Tibial nerve (tissue), 4 donors: ENCODE measurements around the gene MYRIP. TPM values are rescaled to one million over a fixed set of nuclear protein-coding genes. Genes with fewer than 3 reads are reported as not detected.
A peak's percentile ranks its signal among the peaks of the same experiment; 100 is the strongest.

ENCODE experiments used
- DNase-seq, 2 donors: peaks; one replicate each; pipeline ENCODE4 v3.0.0-alpha.2; 2019; ENCODE audit warnings: low spot score in 2 of 2
- H3K27ac ChIP-seq, 4 donors: fragments of 200-600 bp; sonication (generic) in 3 of 4; one replicate each; pipeline ENCODE4 v1.5.1; 2017 to 2019; ENCODE audit warnings: mild to moderate bottlenecking in 1 of 4
- H3K27me3 ChIP-seq, 2 donors: fragments of 200-600 bp; sonication (generic) in 1 of 2; one replicate each; pipeline versions ENCODE4 v1.5.1 to v1.6.0; 2017 to 2019
- H3K36me3 ChIP-seq, 3 donors: fragments of 200-600 bp; sonication (generic); one replicate each; pipeline ENCODE4 v1.5.1; 2018 to 2019
- H3K4me1 ChIP-seq, 4 donors: fragments of 200-600 bp; sonication (generic) in 3 of 4; one replicate each; pipeline ENCODE4 v1.5.1; 2017 to 2019
- H3K4me3 ChIP-seq, 4 donors: fragments of 200-600 bp; sonication (generic) in 3 of 4; one replicate each; pipeline ENCODE4 v1.5.1; 2017 to 2019; ENCODE audit warnings: mild to moderate bottlenecking in 1 of 4, moderate library complexity in 1 of 4
- H3K9me3 ChIP-seq, 4 donors: fragments of 200-600 bp; sonication (generic) in 3 of 4; one replicate each; pipeline ENCODE4 v1.5.1; 2017 to 2019
- EP300 ChIP-seq, 2 donors: sonication (generic); formaldehyde crosslinking; IDR thresholded peaks; one replicate each; pipeline ENCODE4 v1.6.1; 2017; ENCODE audit warnings: antibody characterized with exemption in 2 of 2, mild to moderate bottlenecking in 1 of 2
- POLR2A ChIP-seq, 2 donors: fragments of 450-650 bp; IDR thresholded peaks; one replicate each; pipeline ENCODE4 v1.6.1; 2017; ENCODE audit warnings: antibody characterized with exemption in 2 of 2, mild to moderate bottlenecking in 2 of 2, moderate library complexity in 2 of 2
- WGBS, 2 donors: methylation state at CpG; one replicate each; pipeline ENCODE4 v1.1.5; 2018; 5-methylcytosine and 5-hydroxymethylcytosine counted together
- total RNA-seq, 4 donors: library from RNA; depleted of rRNA; stranded (reverse); fragments of >200 nt; gene quantifications; one replicate each; pipeline ENCODE4 v1.1.0, GENCODE V29; 2016
- TF ChIP-seq, protein P1 (sequence below), 5 experiments: fragments of 200-600 bp in 3 of 5; fragments of 450-650 bp in 2 of 5; sonication (generic) in 3 of 5; IDR thresholded peaks; one replicate each; pipeline ENCODE4 v1.5.1; 2016 to 2019; ENCODE audit warnings: antibody characterized with exemption in 5 of 5, mild to moderate bottlenecking in 3 of 5, moderate library complexity in 2 of 5

MYRIP gene
- total RNA-seq, 4 donors from 2014 or later, result 2.9 to 12.0 (median 9.9) TPM

DNA sequence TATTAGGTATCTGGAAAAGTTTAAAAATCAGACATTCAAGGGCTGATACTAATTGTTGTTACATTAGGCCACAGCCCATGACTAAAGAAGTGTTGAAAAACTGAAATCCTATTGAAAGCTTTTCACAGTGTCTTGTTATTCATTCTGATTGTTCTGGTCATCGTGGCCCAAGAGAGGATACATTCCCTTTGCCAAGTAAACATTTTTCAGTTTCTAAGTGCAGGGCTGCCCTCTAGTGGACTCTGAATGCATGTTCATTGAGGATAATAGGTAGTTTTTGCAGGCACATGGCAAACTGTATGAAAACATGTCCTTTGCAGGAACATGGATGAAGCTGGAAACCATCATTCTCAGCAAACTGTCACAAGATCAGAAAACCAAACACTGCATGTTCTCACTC, 181.1 kb downstream of the MYRIP start:
- Histone ChIP-seq H3K4me1 (no peaks in the 10 kb centered on the region), H3K4me3 (no peak overlapping the region), H3K36me3 (no peaks in the 10 kb centered on the region), H3K9me3 (peaks cover 0 to 47% (median 3%) of the 10 kb centered on the region in 4 donors), H3K27me3 (no peaks in the 10 kb centered on the region), H3K27ac (no peak overlapping the region)
- 39 to 55% methylated on average over 1 of the region's 1 CpG for WGBS, 2 donors
- DNase-seq, result peak in 1 of 2 donors; percentile 26
- TF ChIP-seq EP300 (IDR thresholded peaks at IDR 0.05) (no peak), POLR2A (IDR thresholded peaks at IDR 0.05) (no peak)
- TF ChIP-seq, protein P1, sequence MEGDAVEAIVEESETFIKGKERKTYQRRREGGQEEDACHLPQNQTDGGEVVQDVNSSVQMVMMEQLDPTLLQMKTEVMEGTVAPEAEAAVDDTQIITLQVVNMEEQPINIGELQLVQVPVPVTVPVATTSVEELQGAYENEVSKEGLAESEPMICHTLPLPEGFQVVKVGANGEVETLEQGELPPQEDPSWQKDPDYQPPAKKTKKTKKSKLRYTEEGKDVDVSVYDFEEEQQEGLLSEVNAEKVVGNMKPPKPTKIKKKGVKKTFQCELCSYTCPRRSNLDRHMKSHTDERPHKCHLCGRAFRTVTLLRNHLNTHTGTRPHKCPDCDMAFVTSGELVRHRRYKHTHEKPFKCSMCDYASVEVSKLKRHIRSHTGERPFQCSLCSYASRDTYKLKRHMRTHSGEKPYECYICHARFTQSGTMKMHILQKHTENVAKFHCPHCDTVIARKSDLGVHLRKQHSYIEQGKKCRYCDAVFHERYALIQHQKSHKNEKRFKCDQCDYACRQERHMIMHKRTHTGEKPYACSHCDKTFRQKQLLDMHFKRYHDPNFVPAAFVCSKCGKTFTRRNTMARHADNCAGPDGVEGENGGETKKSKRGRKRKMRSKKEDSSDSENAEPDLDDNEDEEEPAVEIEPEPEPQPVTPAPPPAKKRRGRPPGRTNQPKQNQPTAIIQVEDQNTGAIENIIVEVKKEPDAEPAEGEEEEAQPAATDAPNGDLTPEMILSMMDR (IDR thresholded peaks at IDR 0.05), result peak in 3 of 5 experiments; percentile 11 to 19 (median 16)

DNA sequence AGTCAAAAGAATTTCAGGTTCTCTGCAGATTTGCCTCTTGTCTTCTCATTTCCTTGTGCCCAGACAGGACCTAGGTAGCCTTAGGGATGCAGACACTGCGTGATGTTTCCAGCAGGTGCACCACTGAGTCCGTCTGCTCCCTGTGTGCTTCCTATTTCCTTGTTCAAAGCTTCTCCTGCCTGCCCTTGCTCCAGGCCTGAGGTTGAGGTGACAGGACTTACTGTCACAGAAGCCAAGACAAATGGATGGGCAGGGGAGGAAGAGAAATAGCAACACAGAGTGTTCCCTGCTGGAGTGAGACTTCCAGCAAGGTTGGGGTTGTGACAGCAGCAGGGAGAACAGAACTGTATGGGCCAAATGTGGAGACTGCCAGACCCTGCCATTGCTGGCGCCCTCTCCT, 199.4 kb downstream of the MYRIP start:
- 81 to 89% methylated on average over 3 of the region's 3 CpGs for WGBS, 2 donors
- Histone ChIP-seq H3K36me3 (no peaks in the 10 kb centered on the region), H3K27me3 (no peaks in the 10 kb centered on the region), H3K4me3 (no peak overlapping the region), H3K9me3 (no peaks in the 10 kb centered on the region), H3K27ac (no peak overlapping the region), H3K4me1 (peaks cover 0 to 4% (median 0%) of the 10 kb centered on the region in 4 donors)
- DNase-seq, result no peak
- TF ChIP-seq, protein P1 (IDR thresholded peaks at IDR 0.05), result no peak
- TF ChIP-seq EP300 (IDR thresholded peaks at IDR 0.05) (no peak), POLR2A (IDR thresholded peaks at IDR 0.05) (no peak)

DNA sequence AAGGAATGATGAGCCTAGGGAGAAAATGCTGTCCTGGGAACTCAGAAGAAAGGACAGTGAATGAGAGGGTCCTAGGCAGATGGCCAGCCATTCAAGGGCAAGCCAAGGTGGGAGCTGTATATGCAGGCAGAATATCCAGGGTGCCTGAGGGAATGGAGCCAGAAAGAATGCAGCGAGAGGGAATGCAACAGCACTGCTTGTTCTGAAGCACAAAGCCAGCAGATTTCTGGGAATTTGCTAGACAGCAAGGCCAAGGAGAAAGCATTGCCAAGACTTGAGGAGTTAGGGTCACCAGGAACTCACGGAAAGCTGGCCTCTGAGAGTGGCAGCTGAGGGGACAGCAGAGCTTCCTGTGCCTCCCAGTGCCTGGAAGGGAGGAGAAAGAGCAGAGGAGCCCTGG, 200.6 kb downstream of the MYRIP start:
- 51 to 60% methylated on average over 2 of the region's 2 CpGs for WGBS, 2 donors
- no peaks in the 10 kb centered on the region for H3K9me3 ChIP-seq
- H3K27ac ChIP-seq, result no peak overlapping the region
- TF ChIP-seq, protein P1 (IDR thresholded peaks at IDR 0.05), result no peak
- no peak for TF ChIP-seq EP300 (IDR thresholded peaks at IDR 0.05)
- TF ChIP-seq POLR2A (IDR thresholded peaks at IDR 0.05), result no peak
- H3K4me1 ChIP-seq, result peaks cover 0 to 4% (median 0%) of the 10 kb centered on the region in 4 donors
- no peaks in the 10 kb centered on the region for H3K27me3 ChIP-seq
- no peak overlapping the region for H3K4me3 ChIP-seq
- DNase-seq, result no peak
- H3K36me3 ChIP-seq, result no peaks in the 10 kb centered on the region

DNA sequence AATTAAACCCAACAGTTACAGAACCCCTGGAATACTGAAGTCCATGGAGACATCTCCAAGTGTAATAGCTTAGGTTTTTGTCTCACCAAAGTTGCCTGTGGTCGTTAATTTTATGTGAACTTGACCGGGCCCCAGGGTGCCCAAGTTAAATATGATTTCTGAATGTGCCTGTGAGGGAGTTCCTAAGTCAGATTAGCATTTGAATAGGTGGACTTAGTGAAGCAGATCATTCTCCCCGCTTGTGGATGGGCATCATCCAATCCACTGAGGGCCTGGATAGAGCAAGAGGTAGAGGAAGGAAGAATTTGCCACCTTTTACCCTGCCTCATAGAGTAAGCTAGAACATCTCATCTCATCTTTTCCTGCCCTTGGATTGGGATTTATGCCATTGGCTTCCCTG, 203.0 kb downstream of the MYRIP start:
- WGBS, 2 donors, result 78 to 79% methylated on average over 3 of the region's 3 CpGs
- no peak for TF ChIP-seq EP300 (IDR thresholded peaks at IDR 0.05)
- no peak for TF ChIP-seq POLR2A (IDR thresholded peaks at IDR 0.05)
- TF ChIP-seq, protein P1 (IDR thresholded peaks at IDR 0.05), result no peak
- Histone ChIP-seq H3K4me1 (peaks cover 0 to 4% (median 0%) of the 10 kb centered on the region in 4 donors), H3K27me3 (no peaks in the 10 kb centered on the region), H3K4me3 (no peak overlapping the region), H3K36me3 (no peaks in the 10 kb centered on the region), H3K27ac (no peak overlapping the region), H3K9me3 (no peaks in the 10 kb centered on the region)
- DNase-seq, result no peak

DNA sequence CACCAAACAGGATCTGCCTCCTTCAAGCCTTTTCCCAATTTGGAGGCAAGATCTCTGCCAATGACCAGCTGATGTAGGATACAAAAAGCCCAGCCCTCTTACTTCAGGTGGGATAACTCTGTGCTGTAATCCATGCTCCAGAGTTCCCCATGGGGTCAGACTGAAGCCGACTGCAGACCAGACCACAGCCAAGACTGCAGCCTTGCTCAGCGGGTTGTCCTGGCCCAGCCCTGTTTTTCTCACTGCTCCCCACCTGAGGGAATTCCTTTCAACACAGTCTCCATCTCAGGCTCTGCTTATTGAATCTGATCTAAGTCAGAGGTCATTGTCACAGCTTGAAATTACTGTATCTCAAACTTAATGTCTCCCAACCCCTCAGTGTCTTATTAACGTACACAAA, 207.0 kb downstream of the MYRIP start:
- Histone ChIP-seq H3K9me3 (no peaks in the 10 kb centered on the region), H3K27me3 (no peaks in the 10 kb centered on the region), H3K4me1 (no peaks in the 10 kb centered on the region), H3K36me3 (no peaks in the 10 kb centered on the region), H3K27ac (no peak overlapping the region), H3K4me3 (no peak overlapping the region)
- no peak for TF ChIP-seq EP300 (IDR thresholded peaks at IDR 0.05)
- TF ChIP-seq POLR2A (IDR thresholded peaks at IDR 0.05), result no peak
- TF ChIP-seq, protein P1 (IDR thresholded peaks at IDR 0.05), result no peak
- no peak for DNase-seq
- WGBS, 2 donors, result 64 to 69% methylated on average over 3 of the region's 3 CpGs
